GM18502 (cell line): Measurements from ENCODE around the gene BRF1.

Experiments
- ATAC-seq: cut with Tn5 transposase; IDR thresholded peaks from one replicate; pipeline ENCODE4 v1.9.1; 2021; ENCODE audit warnings: mild to moderate bottlenecking; ENCODE audit not compliant: unreplicated experiment, poor library complexity

Gene BRF1

DNA sequence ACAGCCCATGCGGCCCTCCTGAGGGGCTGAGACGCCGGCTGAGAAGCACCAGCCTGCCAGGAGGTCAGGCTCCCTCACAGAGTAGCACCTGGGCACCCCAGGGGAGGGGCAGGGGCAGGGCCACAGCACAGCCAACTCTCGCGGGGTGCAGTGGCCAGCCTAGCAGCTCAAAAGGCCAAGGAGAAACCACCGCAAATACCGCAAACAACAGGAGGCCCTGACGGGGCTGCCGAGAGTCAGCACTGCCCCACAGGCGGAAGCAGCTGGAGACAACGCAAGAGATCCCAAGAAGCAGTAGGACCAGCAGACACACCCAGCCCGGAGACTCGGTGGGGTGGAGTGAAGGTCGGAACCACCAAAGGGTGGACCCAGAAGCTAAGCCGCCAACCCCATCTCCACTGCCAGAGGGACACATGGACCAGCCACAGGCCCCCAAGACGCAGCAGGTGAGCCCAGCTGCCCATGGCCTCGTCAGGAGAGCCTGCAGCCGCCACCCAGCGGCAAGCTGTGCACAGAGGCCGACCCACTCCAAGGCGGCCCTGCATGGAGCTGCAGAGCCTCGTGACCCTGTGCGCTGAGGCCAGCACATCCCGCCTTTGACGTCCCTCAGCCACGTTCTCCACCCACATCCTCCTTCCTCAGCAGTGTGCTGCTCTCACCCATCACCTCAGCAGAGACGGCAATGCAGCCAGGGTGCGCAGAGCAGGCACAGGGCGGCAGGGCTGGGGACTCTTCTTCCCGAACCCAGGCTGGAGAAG is 84.1 kb downstream of the BRF1 start:
- ATAC-seq = no peak

DNA sequence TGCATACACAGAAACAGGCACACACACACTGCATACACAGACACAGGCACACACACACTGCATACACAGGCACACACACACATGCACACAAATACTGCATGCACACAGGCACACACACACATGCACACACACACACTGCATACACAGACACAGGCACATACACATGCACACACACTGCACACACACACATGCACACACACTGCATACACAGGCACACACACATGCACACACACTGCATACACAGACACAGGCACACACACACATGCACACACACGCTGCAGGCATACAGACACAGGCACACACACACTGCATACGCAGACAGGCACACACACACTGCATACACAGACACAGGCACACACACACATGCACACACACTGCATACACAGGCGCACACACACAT is 85.2 kb downstream of the BRF1 start:
- no peak for ATAC-seq

DNA sequence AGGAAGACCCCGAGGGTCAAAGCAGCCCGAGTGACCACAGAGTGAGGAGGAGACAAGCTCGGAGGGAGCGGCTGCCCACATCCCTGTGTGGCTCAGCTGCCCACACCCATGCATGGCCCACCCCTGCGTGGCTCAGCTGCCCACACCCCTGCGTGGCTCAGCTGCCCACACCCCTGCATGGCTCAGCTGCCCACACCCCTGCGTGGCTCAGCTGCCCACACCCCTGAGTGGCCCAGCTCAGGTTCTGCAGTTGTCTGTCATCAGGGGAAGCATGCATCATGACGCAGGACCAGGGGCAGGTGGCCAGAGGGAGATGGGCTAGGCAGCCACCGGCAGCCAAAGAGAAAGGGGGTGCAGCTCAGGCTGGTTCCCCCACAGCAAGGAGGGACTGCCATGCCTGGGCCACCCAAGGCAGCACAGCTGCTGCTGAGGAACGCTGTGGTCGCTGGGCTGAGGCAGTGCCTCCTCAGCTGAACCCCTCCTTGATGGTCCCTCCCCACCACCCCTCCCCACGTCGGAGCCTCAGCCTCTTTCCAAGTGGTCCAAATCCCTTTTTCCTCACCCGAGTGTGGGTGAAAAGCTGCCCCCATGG is 86.4 kb downstream of the BRF1 start:
- ATAC-seq = no peak

DNA sequence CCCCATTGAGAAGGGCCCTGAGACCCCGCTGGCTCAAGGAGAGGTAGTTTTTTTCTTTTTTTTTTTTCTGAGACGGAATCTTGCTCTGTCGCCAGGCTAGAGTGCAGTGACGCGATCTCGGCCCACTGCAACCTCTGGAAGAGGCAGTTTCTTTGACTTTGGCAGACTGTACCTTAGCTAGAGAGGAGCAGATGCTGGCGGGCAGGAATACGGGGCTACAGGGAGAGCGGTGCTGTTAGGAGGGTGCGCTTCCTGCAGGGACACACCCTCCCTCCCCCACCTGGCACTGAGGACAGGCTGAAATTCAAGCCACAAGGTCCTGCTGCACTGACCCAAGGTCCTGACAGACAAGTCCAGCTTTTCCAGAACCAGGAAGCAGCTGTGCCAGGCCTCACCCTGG is 87.4 kb downstream of the BRF1 start:
- no peak for ATAC-seq

DNA sequence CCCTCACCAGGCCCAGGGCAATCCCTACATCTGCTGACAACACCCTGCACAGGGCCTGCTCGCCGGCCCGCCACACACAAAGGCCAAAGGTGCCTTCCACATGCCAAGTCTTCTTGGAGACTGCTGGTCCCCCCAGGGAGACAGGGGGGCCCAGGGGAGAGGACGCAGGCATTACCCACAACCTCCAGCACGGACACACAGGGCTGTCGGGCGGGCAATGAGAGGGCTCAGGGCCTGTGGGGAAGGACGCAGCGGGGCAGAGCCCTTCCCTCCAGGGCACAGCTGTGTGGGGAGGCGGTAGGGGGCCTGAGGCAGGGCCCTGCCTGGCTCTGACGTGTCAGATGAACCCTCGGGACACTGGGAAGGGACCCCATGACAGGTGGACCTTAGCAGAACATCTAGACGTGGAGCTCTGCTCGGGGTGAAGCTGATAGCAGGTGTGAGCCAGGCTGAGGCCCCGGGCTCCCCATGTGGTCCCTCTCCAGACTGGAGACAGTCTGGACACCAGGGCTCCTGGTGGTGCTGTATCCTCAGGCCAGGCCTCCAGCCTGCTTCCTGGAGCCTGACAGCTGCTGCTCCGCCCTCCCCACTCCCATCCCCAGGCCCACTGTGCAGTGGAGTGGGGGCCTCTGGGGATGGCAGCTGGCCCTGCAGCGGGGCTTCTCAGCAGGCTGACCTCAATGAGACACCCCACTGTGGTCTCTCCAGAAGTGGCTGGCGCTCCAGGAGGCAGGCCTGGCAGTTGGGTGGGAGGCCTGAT is 88.1 kb downstream of the BRF1 start:
- ATAC-seq = no peak

DNA sequence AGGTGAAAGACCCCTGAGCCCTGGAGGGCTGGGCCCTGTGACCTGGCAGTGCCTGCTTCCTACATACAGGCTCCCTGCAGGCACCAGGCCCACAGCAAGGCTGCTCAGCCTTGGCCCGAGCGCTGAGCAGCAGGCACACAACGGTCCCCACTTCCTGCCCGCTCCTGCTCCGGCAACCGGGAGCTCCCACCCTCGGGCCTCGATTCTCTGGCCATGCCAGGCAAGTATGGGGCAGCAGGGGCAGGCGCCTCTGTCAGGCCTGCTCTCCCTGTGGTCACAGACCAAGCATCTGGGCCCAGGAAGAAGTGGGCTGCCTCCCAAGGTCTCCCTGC is 89.1 kb downstream of the BRF1 start:
- no peak for ATAC-seq

DNA sequence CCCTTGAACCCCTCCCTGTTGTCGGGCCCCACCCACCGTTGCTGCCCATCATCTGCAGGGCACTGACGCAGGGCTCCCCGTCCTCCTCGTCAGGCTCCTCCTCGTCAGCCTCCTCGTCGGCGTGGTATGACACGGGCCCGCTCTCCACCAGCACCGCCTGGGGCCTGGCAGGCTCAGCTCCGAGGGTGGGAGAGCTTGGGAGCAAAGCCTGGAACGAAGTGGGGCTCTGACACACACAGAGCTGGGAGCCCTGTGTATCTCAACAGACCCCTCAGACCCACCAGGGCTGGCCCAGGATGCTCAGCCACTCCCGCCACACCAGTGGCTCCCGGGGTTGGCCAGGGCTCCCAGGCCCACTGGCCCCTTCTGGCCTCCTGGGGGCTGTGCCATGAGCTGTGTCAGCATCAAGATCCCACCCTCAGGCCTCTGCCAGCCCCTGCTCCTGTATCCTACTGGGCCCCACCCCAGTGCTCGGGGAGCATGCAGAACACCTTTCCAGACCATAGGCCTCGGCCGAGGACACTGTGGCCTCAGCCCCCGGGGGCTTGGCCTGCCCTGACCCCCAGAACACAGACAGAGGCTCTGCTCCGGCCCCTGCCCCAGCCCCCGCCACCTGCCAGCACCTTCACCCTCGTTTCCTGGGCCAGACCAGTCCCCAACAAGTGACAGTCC is 89.6 kb downstream of the BRF1 start:
- ATAC-seq = no peak

DNA sequence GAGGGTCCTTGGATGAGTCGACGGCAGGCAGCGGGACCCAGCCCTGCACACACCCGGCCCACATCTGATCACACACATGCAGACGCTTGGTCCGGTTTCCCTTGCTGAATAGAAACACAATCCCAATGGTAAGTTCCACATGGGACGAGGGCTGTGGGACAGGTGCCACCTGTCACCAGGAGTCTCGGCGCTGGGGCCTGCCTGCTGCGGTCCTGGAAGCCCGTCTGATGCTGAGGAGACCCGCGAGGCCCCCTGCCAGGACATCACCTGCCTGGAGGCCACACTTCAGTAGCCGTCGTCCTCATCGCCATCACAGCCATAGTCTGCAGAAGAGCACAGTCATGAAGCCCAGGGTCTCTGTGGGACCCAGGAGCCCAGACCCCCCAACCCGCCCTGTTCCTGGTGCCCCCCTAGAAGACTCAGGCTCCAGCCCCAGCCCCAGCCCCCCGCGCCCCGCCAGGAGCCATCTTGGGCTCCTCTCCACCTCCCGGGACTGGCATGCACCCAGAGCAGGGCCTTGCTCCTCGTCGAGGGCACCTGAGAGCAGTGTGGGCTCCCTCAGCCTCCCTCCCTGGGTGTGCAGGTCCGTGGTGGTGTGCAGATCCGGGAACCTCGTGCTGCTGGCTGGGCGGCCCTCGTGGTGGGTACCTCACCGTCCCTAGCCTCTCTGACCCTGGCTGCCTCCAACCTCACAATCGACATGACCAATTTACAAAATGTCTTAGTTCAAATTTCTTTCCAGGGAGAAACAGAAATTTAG is 90.4 kb downstream of the BRF1 start:
- ATAC-seq = no peak

DNA sequence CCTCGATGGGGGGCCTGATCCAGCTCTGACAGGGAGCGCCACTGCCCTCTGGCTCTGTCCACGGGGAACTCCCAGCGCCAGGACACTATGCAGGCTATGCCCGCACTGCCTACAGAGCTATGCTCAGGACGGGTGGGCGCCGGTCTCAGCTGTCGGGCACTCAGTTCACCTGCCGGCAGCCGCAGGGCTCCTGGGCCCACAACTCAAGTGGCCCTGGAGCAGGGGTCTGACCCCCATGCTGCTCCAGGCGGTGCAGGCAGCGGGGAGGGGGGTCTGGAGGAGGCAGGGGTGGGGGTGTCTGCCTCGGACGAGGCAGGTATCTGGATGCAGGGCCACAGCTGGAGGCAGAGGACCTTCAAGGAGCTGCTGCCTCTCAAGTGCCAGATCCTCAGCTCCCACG is 91.2 kb downstream of the BRF1 start:
- no peak for ATAC-seq

DNA sequence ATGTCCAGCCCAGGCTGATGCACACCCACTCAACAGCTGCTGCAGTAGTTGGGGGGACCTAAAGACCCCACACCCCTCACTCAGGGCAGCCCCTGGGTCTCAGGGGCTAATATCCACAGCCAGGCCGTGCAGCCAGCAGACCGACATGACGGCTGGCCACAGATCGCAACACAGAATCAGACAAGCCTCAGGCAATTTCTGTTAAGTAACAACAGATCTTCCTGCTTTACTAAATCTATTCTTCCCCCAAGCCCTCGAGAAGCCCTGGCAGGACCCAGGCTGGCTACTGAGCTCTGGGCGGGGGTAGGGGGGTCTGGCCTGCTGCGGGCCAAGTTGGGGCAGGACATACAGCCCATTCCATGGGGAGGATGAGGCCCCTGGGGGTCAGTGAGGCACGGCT is 91.7 kb downstream of the BRF1 start:
- ATAC-seq = no peak

DNA sequence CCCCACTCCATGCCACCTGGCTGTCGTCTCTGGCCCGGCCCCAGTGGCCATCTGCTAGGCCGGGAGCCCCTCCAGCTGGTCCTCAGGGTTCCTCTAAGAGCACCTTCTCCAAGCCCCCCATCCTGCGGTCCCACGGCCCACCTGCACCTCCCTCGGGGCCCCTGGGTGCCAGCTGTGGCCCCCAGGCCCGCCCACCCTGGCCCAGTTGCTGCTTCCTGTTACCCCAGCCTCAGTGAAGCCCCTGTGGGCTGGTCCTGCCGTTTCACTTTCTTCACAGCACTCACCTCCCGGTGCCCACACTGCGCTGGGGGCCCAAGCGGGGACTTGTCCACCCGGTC is 92.1 kb downstream of the BRF1 start:
- ATAC-seq = no peak

DNA sequence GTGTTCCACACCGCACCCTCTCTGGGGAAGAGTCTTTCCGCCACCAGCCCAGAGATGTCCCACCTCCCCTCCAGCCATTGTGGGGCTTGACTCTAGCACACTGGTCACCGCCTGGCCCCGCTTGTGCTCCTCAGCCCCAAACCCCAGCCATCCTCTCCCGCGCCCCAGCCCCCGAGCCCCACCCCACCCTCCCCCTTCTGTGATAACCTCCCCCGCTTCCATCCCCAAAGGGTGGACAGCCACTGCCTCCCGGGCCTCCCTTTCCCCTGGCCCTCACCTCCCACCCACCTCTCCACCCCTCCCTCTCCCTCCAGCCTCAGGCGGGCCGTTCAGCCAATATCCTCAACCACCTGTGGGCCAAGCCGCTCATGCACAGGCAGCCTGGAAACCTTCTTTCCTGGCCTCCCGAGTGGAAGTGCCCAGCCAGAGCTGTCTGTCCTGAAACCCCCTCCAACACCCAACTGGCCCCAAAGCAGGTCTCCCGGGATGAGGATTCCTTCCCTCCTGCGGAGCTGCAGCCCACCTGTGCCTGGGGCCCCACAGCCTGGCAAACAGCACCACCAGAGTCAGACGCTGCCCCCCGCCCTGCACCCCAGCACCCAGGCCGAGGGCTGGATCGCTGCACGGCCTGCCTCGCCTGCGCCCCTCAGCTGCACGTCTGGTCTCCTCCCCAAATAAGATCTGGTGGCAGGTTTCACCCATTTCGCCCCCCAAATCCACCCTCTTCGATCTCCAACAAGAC is 92.6 kb downstream of the BRF1 start:
- ATAC-seq = no peak

DNA sequence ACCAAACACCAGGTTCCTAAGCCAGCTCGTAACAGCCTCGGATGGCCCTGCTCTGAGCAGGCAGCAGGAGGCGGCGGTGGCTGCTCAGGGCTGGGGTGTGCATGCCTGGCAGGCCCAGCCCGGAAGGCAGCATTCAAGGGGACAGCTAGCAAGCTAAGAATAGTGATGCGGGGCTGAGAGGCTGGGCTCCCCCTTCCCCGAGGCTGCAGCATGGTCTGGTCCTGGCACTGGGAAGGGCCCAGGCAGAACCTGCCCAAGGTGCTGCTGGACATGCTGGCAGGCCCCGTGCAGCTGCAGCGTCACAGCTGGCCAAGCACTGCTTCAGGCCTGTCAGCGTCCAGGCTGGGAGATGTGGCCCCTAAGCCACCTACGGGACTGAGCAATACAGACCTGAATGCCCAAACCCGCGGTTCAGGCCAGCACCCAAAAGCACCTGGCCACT is 93.3 kb downstream of the BRF1 start:
- ATAC-seq = no peak

DNA sequence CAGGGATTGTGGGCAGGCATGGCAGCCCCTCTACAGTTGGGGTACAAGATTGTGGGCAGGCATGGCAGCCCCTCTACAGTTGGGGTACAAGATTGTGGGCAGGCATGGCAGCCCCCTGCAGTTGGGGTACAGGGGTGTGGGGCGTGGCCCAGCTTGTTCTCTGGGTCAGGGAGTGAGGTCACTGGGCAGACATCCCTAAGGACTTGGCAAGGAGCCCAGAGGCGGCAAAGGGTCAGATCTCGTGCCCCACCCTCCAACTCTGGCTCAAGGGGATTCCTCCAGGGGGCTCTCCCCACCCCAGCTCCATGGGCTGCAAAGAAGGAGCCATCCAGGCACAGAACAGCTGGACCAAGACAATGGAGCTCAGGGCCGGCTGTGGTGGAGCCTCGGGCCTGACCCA is 93.9 kb downstream of the BRF1 start:
- ATAC-seq = no peak

DNA sequence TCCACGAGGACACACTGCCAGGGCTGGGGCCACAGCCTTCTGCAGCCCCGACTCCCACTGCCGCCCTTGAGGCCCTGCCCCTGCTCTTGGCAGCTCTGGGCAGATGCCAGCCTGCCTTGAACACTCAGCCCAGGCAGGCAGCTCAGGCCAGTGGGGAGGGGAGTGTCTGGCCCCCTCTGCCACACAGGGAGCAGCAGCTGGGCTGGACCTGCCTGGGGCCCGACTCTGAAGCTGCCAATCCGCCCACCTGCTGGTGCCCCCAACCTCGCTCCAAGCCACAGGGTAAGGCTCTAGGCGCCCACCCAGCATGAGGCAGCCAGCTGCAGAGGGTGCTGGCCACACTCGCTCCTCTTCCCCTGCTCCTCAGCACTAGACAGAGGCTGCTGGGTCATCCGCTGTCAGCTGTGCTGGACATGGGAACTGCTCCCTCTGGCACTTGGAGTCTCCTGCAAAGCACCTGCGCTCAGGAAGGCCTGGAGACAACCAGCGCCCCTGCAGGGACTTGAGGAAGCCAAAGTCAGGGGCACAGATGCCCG is 95.1 kb downstream of the BRF1 start:
- ATAC-seq = no peak

DNA sequence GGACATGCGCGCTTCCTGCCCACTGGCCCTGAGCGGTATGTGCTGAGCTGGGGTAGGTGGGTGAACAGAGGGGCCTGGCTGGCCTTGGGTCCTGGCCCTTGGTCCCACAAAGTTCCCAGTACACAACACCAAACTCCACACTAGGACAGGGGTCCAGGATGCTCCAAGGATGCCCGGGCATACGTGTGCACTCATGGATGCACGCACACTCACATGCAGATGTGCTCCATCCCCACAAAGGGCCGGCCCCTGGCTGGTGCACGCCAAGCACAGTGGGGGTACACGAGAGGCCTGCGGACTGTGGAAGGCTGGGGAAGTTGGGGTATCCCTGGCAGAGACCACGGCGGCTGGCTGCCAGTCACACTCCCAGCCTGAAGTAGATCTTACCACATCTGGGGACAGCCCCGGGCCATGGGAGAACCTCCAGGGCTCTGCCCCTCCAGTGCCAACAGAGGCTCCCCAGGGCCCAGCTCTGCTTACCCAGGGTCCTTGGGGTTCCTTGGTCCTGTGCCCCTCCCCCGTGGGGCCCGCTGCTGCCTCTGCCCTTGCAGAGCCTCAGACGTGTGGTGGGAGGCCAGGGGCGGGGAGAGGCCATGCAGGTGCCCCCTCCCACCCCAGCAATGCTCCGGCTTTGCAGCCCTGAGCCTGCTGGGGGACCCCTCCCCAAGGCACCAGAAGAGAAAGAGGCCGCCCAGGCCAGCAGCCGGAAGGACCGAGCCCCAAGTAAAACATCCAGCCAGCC is 95.7 kb downstream of the BRF1 start:
- no peak for ATAC-seq

DNA sequence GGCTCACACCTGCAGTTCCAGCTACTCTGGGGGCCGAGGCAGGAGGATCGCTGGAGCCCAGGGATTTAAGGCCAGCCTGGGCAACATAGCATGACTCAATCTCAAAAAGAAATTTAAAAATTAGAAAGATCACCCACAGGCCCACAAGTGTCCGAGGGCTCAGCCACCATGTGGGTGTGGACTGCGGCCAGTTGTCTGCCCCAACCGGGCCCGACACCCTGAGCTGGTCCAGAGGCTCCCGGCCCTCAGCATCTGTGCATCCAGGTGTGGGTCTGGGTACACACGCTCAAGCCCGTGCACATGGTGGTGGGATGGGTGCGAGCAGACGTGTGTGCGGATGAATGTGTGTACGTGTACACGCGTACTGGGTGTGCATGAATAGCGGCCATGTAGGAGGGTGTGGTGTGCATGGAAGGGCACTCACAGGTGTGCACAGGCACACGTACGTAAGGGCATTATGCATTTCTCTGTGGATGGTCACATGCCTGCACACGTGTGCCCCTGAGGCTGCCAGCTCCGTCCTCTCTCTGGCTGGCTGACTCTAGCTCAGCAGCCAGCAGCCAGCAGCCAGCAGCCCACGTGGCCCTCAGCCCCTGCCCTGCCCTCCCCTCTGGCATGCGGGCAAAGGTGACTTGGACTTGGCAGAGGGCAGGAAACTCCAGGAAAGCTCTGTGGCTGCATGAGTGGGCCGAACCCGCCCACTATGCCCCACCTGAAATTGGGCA is 96.4 kb downstream of the BRF1 start:
- no peak for ATAC-seq

DNA sequence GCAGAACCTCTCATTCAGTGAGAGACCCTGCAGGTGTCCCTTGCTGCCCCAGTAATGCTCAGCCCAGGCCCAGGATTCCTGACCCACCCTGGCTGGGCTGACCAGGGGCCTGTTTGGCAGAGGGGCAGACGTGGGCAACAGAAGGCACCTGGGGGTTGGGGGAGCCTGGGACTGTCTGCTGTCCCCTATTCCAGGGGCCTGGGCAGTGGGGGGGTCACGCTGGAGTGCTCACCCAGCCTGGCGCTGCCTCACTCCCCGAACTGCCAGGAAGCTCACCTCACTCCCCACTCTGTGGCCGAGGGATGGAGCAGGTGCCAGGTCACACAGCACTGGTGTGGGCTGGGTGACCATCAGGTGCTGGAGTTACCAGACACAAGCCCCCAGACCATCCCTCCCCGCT is 97.1 kb downstream of the BRF1 start:
- ATAC-seq = no peak
